GM06990 (cell line): ENCODE data around the gene VWA2.

ENCODE experiments used
- DNase-seq: peaks from one replicate; pipeline ENCODE4 v3.0.0-alpha.2; 2011; ENCODE audit not compliant: insufficient read length; ENCODE audit errors: extremely low read depth
- H3K27me3 ChIP-seq: replicated peaks from 2 replicates; pipeline ENCODE4 v1.6.0; 2011; ENCODE audit warnings: low read length; ENCODE audit not compliant: control insufficient read depth, insufficient read depth
- H3K36me3 ChIP-seq: 2 replicates; pipeline ENCODE4 v1.5.1; 2011; ENCODE audit warnings: low read length; ENCODE audit not compliant: control insufficient read depth, insufficient read depth
- H3K4me3 ChIP-seq: replicated peaks from 2 replicates; pipeline ENCODE4 v1.5.1; 2011; ENCODE audit warnings: low read depth, mild to moderate bottlenecking, control low read depth, low read length
- TF ChIP-seq, protein P1 (sequence below): IDR thresholded peaks from 2 replicates; pipeline ENCODE4 v1.5.1; 2011; ENCODE audit warnings: low read length, control low read depth, mild to moderate bottlenecking, inconsistent platforms; ENCODE audit not compliant: insufficient read depth, poor library complexity, severe bottlenecking

Gene VWA2

DNA sequence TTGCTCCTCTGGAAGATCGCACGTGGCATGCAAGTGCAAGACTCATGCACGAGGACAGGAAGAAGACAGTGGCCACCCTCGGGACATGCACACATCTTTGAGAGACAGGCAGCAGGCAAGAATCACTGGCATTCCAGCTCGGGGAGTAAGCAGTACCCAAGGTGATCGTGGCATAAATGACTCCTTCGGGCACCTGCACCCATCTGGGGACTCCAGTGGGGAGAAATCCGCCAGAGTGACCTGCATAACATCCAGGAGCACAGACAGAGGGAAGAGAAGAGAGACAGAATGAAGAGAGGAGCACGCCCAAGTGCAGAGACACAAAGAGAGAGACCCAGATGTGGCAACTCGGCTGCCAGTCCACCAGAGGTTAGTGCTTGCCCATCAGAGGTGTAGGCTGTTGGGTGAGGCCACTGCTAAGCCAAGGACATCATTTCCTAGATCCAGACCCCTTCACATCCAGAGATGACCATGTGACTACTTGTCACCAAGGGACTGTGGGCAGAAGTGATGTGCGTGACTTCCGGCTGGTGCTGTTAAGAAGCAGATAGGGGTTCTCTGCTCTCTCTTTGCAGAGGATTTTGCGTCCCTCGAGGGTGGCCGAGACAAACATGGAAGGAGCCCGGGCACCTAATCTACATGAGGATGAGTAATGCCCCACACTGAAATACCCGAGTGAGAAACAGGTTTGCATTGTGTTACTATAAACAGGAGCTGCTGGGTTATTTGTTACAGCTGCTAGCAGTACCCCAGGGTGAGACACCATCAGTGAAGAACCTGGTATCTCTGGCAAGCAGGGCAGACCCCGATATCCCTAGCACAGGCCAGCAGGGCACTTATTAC, 80.6 kb downstream of the VWA2 start:
- H3K4me3 ChIP-seq = no peak overlapping the region
- no peaks in the 10 kb centered on the region for H3K36me3 ChIP-seq
- TF ChIP-seq, protein P1, sequence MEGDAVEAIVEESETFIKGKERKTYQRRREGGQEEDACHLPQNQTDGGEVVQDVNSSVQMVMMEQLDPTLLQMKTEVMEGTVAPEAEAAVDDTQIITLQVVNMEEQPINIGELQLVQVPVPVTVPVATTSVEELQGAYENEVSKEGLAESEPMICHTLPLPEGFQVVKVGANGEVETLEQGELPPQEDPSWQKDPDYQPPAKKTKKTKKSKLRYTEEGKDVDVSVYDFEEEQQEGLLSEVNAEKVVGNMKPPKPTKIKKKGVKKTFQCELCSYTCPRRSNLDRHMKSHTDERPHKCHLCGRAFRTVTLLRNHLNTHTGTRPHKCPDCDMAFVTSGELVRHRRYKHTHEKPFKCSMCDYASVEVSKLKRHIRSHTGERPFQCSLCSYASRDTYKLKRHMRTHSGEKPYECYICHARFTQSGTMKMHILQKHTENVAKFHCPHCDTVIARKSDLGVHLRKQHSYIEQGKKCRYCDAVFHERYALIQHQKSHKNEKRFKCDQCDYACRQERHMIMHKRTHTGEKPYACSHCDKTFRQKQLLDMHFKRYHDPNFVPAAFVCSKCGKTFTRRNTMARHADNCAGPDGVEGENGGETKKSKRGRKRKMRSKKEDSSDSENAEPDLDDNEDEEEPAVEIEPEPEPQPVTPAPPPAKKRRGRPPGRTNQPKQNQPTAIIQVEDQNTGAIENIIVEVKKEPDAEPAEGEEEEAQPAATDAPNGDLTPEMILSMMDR = no peak
- no peaks in the 10 kb centered on the region; the same call in none of the 2 replicates for H3K27me3 ChIP-seq
- no peak for DNase-seq

DNA sequence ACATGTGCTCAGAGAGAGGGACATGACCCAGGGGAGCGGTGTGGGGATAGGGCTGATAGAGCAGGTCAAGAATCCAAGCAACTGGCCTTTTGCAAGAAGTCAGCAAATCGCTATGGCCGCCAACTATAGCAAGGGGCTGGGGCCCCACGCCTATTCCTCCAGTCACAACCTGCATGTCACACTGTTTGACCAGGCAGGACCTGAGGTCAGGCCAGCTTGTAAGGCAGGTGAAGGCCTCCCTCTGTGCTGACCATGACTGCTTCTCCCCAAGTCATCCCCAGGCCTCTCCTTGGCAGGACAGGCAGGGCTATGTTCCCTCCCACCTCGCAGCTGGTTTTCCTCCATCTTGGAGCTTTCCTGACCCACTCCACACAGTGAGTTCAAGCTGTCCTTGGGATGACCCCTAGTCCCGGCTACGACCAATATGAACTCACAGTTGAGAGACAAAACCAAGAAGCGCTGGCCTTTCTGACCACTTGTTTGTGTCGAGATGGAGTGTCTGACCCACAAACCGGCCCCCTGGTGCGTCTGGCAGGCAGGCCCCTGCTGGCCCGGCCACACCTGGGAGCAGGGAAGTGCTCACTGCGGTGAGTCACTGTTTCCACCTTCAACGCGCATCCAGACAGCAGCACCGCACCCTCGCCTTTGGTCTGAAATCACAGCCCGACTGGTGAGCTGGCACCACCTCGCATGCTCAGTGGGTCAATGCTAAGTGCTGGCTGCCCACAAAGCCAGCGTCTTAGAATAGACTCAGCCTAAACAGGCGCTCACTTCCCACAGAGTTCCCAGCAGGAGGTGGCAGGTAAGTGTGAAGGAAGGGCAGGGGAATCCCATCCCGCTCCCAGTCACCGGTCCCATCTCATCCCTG, 81.4 kb downstream of the VWA2 start:
- TF ChIP-seq, protein P1 = no peak
- H3K4me3 ChIP-seq = no peak overlapping the region
- DNase-seq = no peak
- H3K36me3 ChIP-seq = no peaks in the 10 kb centered on the region
- H3K27me3 ChIP-seq = no peaks in the 10 kb centered on the region; the same call in none of the 2 replicates

DNA sequence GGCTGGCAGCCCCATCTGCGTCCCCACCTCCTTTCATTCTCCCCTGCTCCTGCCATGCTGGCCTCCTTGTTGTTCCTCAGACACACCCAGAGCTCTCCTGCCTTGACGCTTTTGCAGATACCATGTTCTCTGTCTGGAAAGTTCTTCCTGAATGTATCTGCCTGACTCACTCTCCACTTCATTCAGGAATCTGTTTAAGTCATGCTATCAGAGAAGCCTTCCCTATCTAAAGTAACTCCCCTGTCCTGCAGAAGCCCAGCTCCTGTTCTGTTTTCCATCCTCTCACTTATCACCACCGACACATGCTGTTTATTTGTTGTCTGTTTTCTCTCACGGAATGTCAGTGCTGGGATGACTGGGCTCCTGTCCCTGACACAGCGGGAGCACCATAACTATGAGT, 83.3 kb downstream of the VWA2 start:
- H3K4me3 ChIP-seq = no peak overlapping the region
- TF ChIP-seq, protein P1 = no peak
- H3K27me3 ChIP-seq = no peaks in the 10 kb centered on the region; the same call in none of the 2 replicates
- no peak for DNase-seq
- no peaks in the 10 kb centered on the region for H3K36me3 ChIP-seq

DNA sequence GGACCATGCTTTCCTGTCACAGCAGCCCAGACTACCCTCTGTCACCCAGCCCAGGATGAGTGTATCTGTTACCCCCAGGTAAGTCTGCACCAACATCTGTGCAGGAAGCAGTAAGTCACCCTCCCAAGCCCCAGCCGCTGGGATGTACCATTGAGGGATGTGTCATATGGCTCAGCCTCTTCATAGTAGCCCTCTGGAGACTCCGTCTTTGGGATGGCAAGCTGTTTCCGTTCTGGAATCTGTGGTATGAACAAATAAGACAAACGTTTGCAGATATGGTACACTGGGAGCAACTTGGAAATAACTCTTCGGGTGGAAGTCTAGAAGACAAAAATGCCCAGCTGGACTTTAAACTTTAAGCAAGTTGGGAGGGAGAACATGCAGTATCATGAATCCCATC, 84.0 kb downstream of the VWA2 start:
- Histone ChIP-seq H3K36me3 (no peaks in the 10 kb centered on the region), H3K27me3 (no peaks in the 10 kb centered on the region; the same call in none of the 2 replicates), H3K4me3 (no peak overlapping the region)
- TF ChIP-seq, protein P1 = no peak
- no peak for DNase-seq

DNA sequence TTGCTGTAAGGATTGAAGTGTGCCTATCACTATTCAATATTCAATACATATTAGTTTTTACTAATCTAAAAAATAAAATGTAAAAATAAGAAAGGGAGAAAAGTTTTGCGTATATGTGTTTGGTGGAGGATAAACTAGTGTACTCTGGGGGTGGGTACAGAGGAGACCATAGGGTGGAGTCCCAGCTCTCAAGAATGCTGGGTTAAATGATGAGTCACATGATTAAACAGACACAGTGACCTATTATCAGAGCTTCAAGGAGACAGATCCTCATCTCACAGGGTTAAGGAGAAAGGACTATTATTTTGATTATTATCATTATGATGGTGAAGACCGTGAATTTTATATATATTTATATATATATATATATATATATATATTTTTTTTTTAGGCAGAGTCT, 87.7 kb downstream of the VWA2 start:
- H3K4me3 ChIP-seq = no peak overlapping the region
- TF ChIP-seq, protein P1 = no peak
- DNase-seq = no peak
- no peaks in the 10 kb centered on the region for H3K36me3 ChIP-seq
- H3K27me3 ChIP-seq = no peaks in the 10 kb centered on the region
